LNCaP clone FGC (cell line): ENCODE data around the gene APOL4.

Experiments used
- DNase-seq: peaks from one replicate; pipeline ENCODE4 v3.0.0-alpha.2; 2011; ENCODE audit warnings: low read depth
- H3K4me3 ChIP-seq: 2 replicates; pipeline ENCODE4 v1.5.1; 2011; ENCODE audit warnings: mild to moderate bottlenecking, low read depth, low read length, control low read depth
- CTCF ChIP-seq: IDR thresholded peaks from 2 replicates; pipeline ENCODE4 v1.5.1; 2012; ENCODE audit warnings: mild to moderate bottlenecking; ENCODE audit not compliant: control insufficient read depth, insufficient read depth; ENCODE audit errors: extremely low read depth

The APOL4 gene

GRCh38 chr22:36152088-36152487, 49.5 kb downstream of the APOL4 start:
- TF ChIP-seq CTCF: no peak
- no peak overlapping the region for H3K4me3 ChIP-seq
- DNase-seq: no peak

GRCh38 chr22:36151006-36151595, 50.5 kb downstream of the APOL4 start:
- DNase-seq: no peak
- H3K4me3 ChIP-seq: no peak overlapping the region
- no peak for TF ChIP-seq CTCF

- H3K4me3 ChIP-seq: no peak overlapping the region
- no peak for DNase-seq
- no peak for TF ChIP-seq CTCF
Observed at GRCh38 chr22:36149441-36149840, 52.2 kb downstream of the APOL4 start.

GRCh38 chr22:36148411-36148810, 53.2 kb downstream of the APOL4 start:
- TF ChIP-seq CTCF: no peak
- H3K4me3 ChIP-seq: no peak overlapping the region
- no peak for DNase-seq

GRCh38 chr22:36147196-36147791, 54.3 kb downstream of the APOL4 start:
- DNase-seq: no peak
- TF ChIP-seq CTCF: no peak
- H3K4me3 ChIP-seq: no peak overlapping the region

- TF ChIP-seq CTCF: no peak
- H3K4me3 ChIP-seq: no peak overlapping the region
- no peak for DNase-seq
Observed at GRCh38 chr22:36145881-36146280, 55.7 kb downstream of the APOL4 start.
